ENCODE results near the gene DGKB.

Gene DGKB

DNA sequence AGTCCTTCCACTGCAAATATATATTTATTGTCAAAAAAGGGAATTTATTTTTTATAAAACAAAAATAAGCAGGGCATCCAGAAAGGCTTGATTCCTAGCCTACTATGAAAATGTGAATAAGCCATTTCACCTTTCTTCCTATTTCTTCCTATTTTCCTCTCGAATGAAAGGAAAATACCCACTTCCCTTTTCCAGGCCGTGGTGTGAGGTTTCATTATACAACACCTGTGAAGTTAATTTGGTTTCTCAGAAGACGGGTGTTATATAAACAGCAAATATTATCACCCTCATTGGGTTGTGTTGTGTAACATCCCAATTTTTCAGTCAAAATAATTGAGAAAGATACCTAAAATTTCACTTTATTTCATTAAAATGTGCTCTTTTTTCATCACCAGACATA lies 214.3 kb downstream of the DGKB start:
- no peak for DNase-seq (ENCODE audit: low spot score)

DNA sequence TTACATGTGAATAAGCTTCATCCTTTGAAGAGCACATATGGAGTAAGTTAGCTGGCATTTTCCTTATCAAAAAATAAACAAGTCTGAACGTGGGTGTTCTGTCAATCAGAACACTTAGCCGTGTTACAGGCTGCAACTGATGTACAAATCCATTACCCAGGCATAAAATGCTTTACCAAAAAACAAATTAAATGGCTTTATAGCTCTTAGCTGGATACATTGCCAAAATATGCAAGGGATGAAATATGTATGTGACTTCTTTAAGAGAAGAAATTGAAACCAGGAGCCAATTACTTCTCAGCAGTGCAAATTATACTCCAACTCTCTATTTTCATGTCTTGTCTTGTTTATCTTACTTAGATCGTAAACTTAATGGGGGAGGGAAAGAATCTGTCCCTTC lies 214.8 kb downstream of the DGKB start:
- DNase-seq (ENCODE audit: low spot score) = no peak

DNA sequence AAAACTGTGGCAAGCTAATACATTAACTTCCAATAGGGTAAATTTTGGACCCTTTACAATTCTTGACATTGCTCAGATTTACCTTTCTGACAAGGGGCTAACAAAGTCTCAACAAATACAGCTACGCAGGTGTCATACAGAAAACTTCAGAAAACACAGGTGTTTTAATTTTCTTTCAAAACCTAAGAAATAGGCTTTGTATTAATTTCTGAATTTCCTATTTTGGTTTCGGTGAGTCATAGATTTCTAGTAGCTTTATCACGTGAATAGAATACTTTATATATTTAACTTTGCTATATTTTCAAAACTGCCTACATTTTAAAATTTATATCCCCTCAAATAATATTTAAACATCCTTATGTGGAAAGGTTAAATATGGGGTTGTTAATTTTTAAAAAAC lies 215.3 kb downstream of the DGKB start:
- DNase-seq (ENCODE audit: low spot score) = no peak

DNA sequence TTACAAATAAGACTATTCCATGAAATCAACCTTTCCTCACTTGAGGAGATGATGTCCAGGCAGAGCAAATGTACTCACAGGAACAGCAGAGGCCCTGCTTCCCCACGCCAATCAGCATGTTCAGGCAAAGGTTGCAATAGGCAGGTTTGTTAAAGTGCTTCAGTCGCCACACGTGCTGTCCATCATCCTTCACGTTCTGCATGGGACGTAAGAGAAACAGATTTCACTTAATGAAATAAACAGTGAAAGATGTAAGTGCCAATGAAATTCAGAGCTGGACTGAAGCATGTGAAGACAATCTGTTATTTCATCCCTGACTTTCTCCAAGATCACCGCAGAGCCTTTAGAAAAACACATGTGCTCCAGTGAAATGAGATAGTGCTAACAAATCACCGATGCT lies 217.4 kb downstream of the DGKB start:
- DNase-seq (ENCODE audit: low spot score) = no peak

DNA sequence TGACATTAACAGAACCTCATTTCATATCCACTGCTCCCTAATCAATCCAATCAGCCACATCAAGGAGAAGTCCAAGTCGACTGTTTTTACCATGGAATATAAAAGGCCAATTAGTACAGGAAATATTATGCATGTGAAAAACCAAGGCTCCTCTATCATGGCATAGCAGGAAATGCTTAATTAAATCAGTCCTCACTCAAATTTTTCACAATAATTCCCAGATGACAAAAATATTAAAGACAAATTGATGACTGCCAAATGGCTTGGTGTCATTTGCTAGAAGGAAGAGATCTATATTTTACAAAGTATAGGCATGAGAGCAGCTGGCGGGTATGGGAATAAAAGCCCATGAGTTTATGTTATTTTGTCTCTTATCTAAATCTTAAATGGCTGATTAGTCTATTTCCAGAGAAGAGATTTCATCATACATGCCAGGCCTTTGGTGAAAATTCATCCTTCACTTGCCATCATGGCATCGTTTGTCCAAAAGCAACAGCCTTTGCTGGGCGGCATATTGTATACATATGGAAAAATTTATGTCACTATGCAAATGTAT lies 219.6 kb downstream of the DGKB start:
- no peak for DNase-seq (ENCODE audit: low spot score)

- no peak for DNase-seq (ENCODE audit: low spot score)
Measured at GRCh38 chr7:14676896-14677295, 225.7 kb downstream of the DGKB start.

DNA sequence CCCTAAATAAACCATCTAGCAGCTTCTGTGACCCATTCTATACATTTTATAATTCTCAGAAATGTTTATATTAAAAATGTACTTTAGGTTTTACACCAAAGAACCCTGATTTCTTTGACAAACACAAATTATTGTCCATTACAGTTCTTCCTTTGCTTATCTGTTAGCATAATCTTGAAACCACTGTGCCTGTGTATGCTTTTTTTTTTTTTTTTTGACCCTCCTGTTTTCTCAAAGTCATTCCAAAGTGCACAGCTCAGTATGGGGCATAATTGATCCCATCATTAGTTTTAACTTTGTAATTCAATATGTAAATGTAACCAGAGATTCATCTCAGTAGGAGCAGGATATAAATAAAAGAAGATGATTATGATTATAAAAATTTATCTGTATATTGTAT lies 229.3 kb downstream of the DGKB start:
- DNase-seq (ENCODE audit: low spot score) = no peak

DNA sequence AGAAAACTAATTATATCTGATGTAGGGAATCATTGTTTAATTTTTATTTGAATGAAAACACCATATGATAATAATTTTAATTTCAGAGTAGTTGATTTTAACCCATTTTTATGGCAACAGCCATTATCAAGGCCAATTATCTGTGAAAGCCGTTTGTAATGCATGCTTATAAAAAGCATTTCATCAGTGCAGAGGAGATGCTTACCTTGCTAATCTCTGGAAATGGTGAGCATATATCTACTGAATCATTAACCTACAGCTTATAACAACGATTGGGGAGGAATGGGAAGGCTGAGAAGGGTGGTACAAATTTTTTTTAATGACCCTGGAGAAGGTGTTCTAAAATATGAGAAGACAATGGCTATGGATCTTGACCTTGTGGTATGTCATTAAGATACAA lies 235.6 kb downstream of the DGKB start:
- no peak for DNase-seq (ENCODE audit: low spot score)

DNA sequence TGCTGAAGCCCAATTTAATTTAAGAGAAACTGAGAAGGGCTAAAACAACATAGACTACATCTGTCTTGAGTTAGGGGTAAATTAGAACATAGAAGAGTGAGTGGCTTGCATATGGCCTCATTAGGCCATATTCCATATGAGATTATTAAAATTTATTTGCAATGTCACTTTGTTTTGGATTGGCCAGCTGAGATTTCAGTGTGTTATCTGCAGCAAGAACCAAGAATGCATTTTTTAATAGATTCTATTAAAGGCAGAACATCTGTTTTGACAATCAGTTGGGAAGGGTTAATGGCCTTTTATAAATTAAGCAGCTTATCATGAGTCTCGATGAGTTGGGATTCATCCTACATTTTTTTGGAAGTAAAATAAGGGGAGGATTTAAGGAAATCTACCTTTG lies 236.2 kb downstream of the DGKB start:
- no peak for DNase-seq (ENCODE audit: low spot score)

- DNase-seq (ENCODE audit: low spot score) = no peak
Measured at GRCh38 chr7:14639801-14640200, 262.8 kb downstream of the DGKB start.

DNA sequence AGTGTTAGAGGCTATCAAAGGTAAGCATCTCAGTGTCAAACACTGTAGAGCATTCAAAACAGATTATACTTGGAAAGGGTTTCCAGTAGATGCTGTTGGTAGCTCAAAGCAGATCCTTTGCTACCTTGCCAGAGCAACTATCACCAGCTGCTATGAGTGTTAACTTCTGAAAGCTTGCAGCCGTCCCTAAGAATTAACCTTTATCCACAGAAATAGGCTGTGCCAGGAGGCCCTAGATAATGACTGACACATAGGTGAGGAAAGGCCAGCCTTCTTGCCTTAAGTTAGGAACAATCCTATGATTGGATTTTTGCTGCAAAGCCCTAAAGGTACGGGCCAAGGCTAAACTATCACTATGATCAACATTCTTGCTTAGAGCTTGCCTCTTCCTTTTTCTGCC lies 263.2 kb downstream of the DGKB start:
- no peak for DNase-seq (ENCODE audit: low spot score)

- no peak for DNase-seq (ENCODE audit: low spot score)
Measured at GRCh38 chr7:14637968-14638367, 264.6 kb downstream of the DGKB start.

- no peak for DNase-seq (ENCODE audit: low spot score)
Measured at GRCh38 chr7:14635955-14636354, 266.6 kb downstream of the DGKB start.

DNA sequence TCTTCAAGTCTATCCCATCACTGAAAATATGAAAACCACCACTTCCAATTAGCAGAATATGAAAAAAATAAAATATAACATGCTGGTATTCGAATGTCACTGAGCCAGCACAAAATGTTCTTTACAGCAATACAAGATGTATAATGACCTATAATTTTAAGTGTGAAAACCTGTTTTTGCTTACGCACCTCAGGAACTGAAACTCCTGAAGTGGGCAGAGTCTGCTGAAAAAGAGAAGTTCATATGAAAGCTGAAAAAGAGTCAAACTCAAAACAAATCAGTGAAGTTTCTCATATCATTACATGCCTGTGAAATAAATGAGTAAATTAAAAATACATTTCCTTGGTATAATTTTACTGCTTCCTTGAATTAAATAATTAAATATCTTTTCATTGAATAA lies 272.5 kb downstream of the DGKB start:
- DNase-seq (ENCODE audit: low spot score) = no peak

DNA sequence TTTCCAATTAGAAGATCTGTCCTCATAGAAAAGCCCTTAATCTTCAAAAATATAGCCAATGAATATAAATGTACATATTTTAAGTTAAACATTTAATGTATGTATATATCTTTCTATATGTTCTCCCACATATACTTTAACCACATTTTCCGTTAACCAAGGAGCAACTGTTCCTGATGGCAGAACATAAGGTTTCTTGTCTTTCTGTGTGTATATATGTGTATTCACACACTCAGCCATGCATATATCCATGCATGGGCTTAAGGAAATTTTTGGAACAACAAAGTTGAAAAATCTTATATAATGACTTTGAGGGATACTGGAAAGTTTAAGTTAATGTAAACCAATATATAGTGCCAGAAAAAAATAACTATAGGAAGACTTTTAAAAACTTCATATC lies 274.0 kb downstream of the DGKB start:
- DNase-seq (ENCODE audit: low spot score) = no peak

DNA sequence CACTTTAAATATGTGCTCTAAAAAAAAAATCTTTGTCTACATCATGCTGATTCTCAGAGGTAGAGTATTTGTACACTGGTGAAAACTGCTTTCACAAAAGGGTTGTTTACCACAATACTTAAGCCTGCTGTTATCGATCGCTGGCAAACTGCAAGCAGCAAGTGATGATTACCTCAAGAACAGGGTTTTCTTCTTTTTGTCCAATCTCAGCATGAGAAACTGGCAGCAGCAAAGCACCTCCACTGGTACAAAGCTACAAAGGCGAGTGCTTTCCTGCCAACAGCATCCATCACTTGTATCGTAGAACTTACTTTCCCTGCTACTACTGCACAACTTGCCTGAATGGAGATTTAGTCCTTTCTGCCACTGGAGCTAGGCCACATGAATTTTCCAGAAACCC lies 276.5 kb downstream of the DGKB start:
- DNase-seq (ENCODE audit: low spot score) = no peak

DNA sequence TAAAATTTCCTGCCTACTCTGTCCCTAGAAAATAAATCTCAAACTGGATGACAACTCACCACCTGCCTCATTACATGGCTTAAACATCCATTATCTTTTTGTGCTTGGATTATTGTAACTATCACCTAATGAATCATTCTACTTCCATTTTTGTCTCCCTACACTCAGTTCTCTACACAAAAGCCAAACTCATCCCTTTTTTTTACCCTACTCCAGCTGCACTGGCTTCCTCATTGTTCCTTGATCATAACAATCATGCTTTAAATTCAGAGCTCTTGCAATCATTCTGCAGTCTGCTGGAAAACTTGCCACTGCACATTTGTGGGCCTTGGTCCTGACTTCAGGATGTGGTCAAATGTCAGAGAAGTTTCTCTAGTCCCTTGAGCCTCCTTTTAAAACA lies 280.0 kb downstream of the DGKB start:
- DNase-seq (ENCODE audit: low spot score) = no peak

DNA sequence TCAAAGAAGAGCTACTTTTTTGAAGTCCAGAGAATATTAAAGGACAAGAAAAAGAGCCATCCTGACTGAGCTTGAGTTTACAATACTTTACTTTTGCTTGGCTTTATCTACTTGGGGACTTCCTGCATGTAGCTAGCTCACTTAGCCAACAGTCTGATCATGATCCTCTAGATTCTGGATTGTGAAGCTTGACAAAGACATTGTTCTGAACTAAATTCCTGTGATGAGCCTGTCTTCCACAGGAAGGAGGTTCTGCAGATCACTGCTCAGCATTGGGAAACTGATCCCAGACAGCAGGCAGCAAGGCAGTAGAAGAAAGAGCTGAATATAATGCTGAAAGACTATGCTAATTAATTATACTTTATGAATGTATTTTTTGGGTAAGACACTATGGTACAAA lies 296.4 kb downstream of the DGKB start:
- no peak for DNase-seq (ENCODE audit: low spot score)

GRCh38 chr7:14604606-14605005 lies 297.9 kb downstream of the DGKB start:
- no peak for DNase-seq (ENCODE audit: low spot score)

DNA sequence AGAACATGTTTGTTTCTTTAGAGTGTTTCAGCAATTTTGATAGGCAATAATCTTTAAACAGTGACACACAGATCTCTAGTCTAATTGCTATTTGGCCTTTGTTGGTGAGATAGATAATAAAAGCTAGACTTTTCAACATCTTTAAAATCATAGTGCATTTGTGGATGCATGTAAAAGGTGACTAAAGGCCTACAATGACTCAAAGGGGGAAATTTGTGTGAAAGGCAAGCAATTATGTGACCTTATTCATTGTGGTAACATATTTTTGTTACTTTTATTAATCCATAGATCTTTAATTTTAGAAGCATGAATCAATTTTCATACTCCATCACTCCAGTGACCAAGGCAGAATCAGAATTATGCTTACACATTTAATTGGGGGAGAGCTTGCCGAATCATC lies 299.7 kb downstream of the DGKB start:
- DNase-seq (ENCODE audit: low spot score) = no peak

DNA sequence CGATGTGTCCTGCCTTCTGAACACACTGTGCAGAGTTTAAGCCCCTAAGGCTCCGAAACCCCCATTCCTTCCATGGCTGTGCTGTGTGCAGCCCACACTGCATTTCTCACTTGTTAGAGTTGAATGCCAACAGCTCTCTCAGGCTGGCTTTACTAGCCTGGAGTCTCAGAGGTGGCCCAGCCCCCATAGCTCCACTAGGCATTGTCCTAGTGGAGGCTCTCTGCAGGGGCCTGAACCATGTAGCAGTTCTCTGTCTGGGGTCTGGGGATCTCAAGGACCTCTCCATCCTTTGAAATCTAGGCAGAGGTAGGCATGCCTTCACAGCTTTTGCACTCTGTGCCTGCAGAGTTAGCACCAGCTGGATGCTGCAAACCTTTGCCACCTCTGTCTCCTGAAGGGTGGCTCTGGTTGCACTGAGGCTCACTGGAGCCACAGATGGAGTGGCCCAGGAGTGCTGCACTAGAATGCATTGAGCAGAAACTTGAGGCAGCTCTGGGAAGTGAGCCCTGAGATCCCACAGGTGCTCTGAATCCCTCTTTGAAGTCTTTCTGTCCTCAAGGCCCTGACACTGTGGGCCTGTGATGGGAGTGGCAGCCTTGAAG lies 301.7 kb downstream of the DGKB start:
- no peak for DNase-seq (ENCODE audit: low spot score)

- no peak for DNase-seq (ENCODE audit: low spot score)
Measured at GRCh38 chr7:14598978-14599377, 303.6 kb downstream of the DGKB start.

GRCh38 chr7:14596421-14596820 lies 306.1 kb downstream of the DGKB start:
- no peak for DNase-seq (ENCODE audit: low spot score)

DNA sequence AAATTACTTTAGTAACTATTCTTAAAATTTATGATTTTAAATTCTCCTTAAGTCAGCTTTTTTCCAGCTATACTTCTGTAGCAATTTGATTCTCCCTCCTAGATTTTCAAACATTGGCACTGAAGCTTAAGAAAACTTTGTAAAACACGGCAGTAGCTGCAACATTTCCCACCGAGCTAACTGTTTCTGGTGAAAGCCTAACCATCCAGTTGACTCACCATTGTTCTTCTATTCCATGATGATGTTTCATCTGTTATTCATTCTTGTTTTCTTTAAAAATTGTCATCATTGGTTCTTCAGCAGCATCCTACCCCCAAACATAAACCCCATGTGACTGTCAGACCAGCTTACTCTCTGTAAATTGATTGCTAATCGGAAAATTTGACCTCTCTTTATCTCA lies 312.3 kb downstream of the DGKB start:
- DNase-seq (ENCODE audit: low spot score) = no peak

DNA sequence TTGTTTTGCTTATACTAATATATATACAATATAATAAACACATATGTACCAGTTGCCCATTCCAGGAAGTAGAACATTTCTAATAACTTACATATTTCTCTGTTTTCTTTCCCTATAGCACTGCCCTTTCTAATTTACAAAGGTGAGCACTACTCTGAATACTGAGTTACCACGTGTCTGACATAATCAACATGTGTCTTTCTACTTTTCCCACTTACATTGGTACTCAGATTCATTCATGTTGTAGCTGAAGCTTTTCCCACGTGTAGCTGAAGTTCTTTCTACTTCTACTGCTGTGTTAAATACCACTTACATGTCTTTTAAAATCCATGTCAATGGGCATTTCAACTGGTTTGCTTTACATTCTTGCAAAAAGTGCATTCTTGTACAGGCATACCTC lies 317.3 kb downstream of the DGKB start:
- DNase-seq (ENCODE audit: low spot score) = no peak

Data from globus pallidus (tissue), 1 donor.